HG03103 (cell line): Measurements from ENCODE around the gene RNF212.

Experiments used
- ATAC-seq: cut with Tn5 transposase; IDR thresholded peaks from one replicate; pipeline ENCODE4 v1.9.1; 2021; ENCODE audit warnings: low read depth; ENCODE audit not compliant: unreplicated experiment

RNF212 gene

GRCh38 chr4:1116838-1117237 lies 3.5 kb upstream of the RNF212 start:
- no peak for ATAC-seq

- no peak for ATAC-seq
These were observed 2.3 kb upstream of the RNF212 start for GRCh38 chr4:1115528-1116293.

GRCh38 chr4:1112821-1113182 lies 562 bp downstream of the RNF212 start:
- ATAC-seq = no peak

GRCh38 chr4:1112174-1112820 lies 1.1 kb downstream of the RNF212 start:
- no peak for ATAC-seq

- no peak for ATAC-seq
These were observed 2.0 kb downstream of the RNF212 start for GRCh38 chr4:1111259-1111809.

- no peak for ATAC-seq
These were observed 3.4 kb downstream of the RNF212 start for GRCh38 chr4:1109898-1110506.

GRCh38 chr4:1109333-1109732 lies 4.0 kb downstream of the RNF212 start:
- ATAC-seq = no peak

GRCh38 chr4:1105662-1106061 lies 7.7 kb downstream of the RNF212 start:
- no peak for ATAC-seq

GRCh38 chr4:1105067-1105466 lies 8.3 kb downstream of the RNF212 start:
- no peak for ATAC-seq

GRCh38 chr4:1104647-1105046 lies 8.7 kb downstream of the RNF212 start:
- ATAC-seq = no peak

GRCh38 chr4:1099684-1100335 lies 13.6 kb downstream of the RNF212 start:
- ATAC-seq = no peak

- no peak for ATAC-seq
These were observed 14.1 kb downstream of the RNF212 start for GRCh38 chr4:1099270-1099669.

GRCh38 chr4:1098311-1098925 lies 14.9 kb downstream of the RNF212 start:
- no peak for ATAC-seq

GRCh38 chr4:1097553-1097952 lies 15.8 kb downstream of the RNF212 start:
- no peak for ATAC-seq

- ATAC-seq = no peak
These were observed 16.5 kb downstream of the RNF212 start for GRCh38 chr4:1096841-1097240.

- ATAC-seq = no peak
These were observed 19.1 kb downstream of the RNF212 start for GRCh38 chr4:1094336-1094690.

GRCh38 chr4:1093391-1094335 lies 19.7 kb downstream of the RNF212 start:
- no peak for ATAC-seq

- no peak for ATAC-seq
These were observed 20.4 kb downstream of the RNF212 start for GRCh38 chr4:1092983-1093361.

- no peak for ATAC-seq
These were observed 21.1 kb downstream of the RNF212 start for GRCh38 chr4:1092026-1092982.
